Astrocyte (in vitro differentiated cells and primary cell): ENCODE measurements around the gene CAMK1D. TPM values are rescaled to one million over a fixed set of nuclear protein-coding genes. Genes with fewer than 3 reads are reported as not detected.
A peak's percentile ranks its signal among the peaks of the same experiment; 100 is the strongest.

ENCODE experiments used
- DNase-seq: peaks from one replicate; pipeline ENCODE4 v3.0.0-alpha.2; 2010; ENCODE audit warnings: low read depth
- FAIRE-seq: peaks from 2 replicates; lab custom pipeline; 2011; peaks lifted over from hg19 to GRCh38; lab: Jason Lieb, UNC
- H2AFZ ChIP-seq: 2 replicates; pipeline ENCODE4 v1.6.0; 2012; ENCODE audit warnings: low read depth, low read length, inconsistent platforms
- H3K27ac ChIP-seq: 2 replicates; pipeline ENCODE4 v1.5.1; 2011; ENCODE audit warnings: low read depth, low read length, inconsistent platforms
- H3K27me3 ChIP-seq: 2 replicates; pipeline ENCODE4 v1.6.0; 2011; ENCODE audit warnings: low read length, inconsistent platforms; ENCODE audit not compliant: insufficient read depth
- H3K36me3 ChIP-seq: 2 replicates; pipeline ENCODE4 v1.5.1; 2011; ENCODE audit warnings: low read length, inconsistent platforms; ENCODE audit not compliant: insufficient read depth
- H3K4me1 ChIP-seq: 2 replicates; pipeline ENCODE4 v1.5.1; 2011; ENCODE audit warnings: low read length, inconsistent platforms; ENCODE audit not compliant: insufficient read depth
- H3K4me2 ChIP-seq: 2 replicates; pipeline ENCODE4 v1.6.0; 2012; ENCODE audit warnings: low read length, inconsistent platforms
- H3K4me3 ChIP-seq: 2 replicates; pipeline ENCODE4 v1.5.1; 2011; ENCODE audit warnings: low read depth, mild to moderate bottlenecking, low read length, inconsistent platforms; ENCODE audit not compliant: insufficient read depth
- H3K79me2 ChIP-seq: 2 replicates; pipeline ENCODE4 v1.6.0; 2012; ENCODE audit warnings: mild to moderate bottlenecking, low read length, inconsistent platforms; ENCODE audit not compliant: insufficient read depth
- H3K9ac ChIP-seq: 2 replicates; pipeline ENCODE4 v1.6.0; 2012; ENCODE audit warnings: mild to moderate bottlenecking, low read length, inconsistent platforms
- H3K9me3 ChIP-seq: 2 replicates; pipeline ENCODE4 v1.5.1; 2012; ENCODE audit warnings: low read depth, mild to moderate bottlenecking, low read length, inconsistent platforms; ENCODE audit not compliant: insufficient read depth
- H4K20me1 ChIP-seq: 2 replicates; pipeline ENCODE4 v1.6.0; 2012; ENCODE audit warnings: low read length, inconsistent platforms; ENCODE audit not compliant: insufficient read depth
- H3K27ac Mint-ChIP-seq: one replicate; pipeline ENCODE4 v1.8.0; 2021; ENCODE audit warnings: mild to moderate bottlenecking, mixed read lengths; ENCODE audit not compliant: unreplicated experiment
- H3K27me3 Mint-ChIP-seq: one replicate; pipeline ENCODE4 v1.8.0; 2021; ENCODE audit warnings: low read depth, mixed read lengths; ENCODE audit not compliant: unreplicated experiment
- H3K36me3 Mint-ChIP-seq: one replicate; pipeline ENCODE4 v1.8.0; 2021; ENCODE audit warnings: low read depth, mixed read lengths; ENCODE audit not compliant: unreplicated experiment
- H3K4me1 Mint-ChIP-seq: one replicate; pipeline ENCODE4 v1.8.0; 2021; ENCODE audit warnings: low read depth, mixed read lengths; ENCODE audit not compliant: unreplicated experiment
- H3K4me3 Mint-ChIP-seq: one replicate; pipeline ENCODE4 v1.8.0; 2021; ENCODE audit warnings: mild to moderate bottlenecking, moderate library complexity, mixed read lengths; ENCODE audit not compliant: unreplicated experiment
- H3K9me3 Mint-ChIP-seq: one replicate; pipeline ENCODE4 v1.8.0; 2021; ENCODE audit warnings: mild to moderate bottlenecking, mixed read lengths; ENCODE audit not compliant: unreplicated experiment
- EZH2 ChIP-seq: IDR thresholded peaks from 2 replicates; pipeline ENCODE4 v1.6.1; 2012; ENCODE audit warnings: mild to moderate bottlenecking, low read length, inconsistent platforms; ENCODE audit not compliant: insufficient read depth
- total RNA-seq: library from RNA; stranded (reverse); gene quantifications from 2 replicates; pipeline ENCODE4 v1.2.1, GENCODE V29; 2021
- TF ChIP-seq, protein P1 (sequence below): IDR thresholded peaks from 2 replicates; pipeline ENCODE4 v1.5.1; 2011; ENCODE audit warnings: low read depth, mild to moderate bottlenecking, inconsistent platforms, low read length, moderate library complexity; ENCODE audit not compliant: insufficient read depth

The CAMK1D gene
- total RNA-seq, 1 donor from 2014 or later, result 23.6 TPM

DNA sequence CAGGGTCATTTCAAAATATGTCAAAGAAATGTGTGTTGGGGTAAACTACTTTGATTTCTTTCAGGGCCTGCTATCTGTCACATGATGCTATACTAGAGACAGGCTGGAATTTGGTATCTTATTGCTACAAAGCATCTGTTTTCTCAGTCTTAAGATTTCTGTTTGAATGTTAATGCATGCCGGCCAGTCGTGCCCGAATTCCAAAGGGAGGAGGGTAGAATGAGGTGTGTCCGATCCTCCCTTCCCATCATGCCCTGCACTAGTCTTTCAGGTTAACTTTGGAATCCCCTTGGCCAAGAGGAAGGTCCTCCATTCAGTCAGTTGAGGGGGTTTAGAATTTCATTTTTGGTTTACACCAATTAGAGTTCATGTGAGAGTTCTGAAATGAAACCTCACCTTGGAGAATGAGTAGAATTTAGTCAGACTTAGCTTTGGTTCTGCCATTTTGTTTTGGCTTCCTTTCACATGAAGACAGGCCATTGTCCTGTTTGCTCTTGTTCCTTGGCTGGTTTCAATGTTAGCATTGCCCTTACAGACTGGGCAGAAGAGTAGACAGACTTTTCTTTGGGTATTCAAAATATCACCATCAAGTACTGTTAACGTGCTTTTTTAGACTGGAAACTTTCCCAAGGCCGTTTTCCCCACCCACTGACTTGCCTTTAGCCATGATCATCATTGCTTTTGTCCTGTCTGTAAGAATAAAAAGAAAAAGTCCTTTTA lies 95.8 kb downstream of the CAMK1D start:
- H3K27me3 Mint-ChIP-seq, result no peaks in the 10 kb centered on the region
- H3K9me3 Mint-ChIP-seq, result no peaks in the 10 kb centered on the region
- peaks cover 31% of the 10 kb centered on the region for H3K79me2 ChIP-seq
- H4K20me1 ChIP-seq, result peaks cover 9% of the 10 kb centered on the region
- no peaks in the 10 kb centered on the region for H3K27me3 ChIP-seq
- peaks cover 31% of the 10 kb centered on the region for H3K4me1 Mint-ChIP-seq
- no peaks in the 10 kb centered on the region for H3K9me3 ChIP-seq
- no peak overlapping the region for H2AFZ ChIP-seq
- DNase-seq (no peak), FAIRE-seq (no peak)
- H3K27ac ChIP-seq, result no peak overlapping the region
- no peaks in the 10 kb centered on the region for H3K36me3 ChIP-seq
- peaks cover 4% of the 10 kb centered on the region for H3K36me3 Mint-ChIP-seq
- no peak for TF ChIP-seq EZH2
- TF ChIP-seq, protein P1, sequence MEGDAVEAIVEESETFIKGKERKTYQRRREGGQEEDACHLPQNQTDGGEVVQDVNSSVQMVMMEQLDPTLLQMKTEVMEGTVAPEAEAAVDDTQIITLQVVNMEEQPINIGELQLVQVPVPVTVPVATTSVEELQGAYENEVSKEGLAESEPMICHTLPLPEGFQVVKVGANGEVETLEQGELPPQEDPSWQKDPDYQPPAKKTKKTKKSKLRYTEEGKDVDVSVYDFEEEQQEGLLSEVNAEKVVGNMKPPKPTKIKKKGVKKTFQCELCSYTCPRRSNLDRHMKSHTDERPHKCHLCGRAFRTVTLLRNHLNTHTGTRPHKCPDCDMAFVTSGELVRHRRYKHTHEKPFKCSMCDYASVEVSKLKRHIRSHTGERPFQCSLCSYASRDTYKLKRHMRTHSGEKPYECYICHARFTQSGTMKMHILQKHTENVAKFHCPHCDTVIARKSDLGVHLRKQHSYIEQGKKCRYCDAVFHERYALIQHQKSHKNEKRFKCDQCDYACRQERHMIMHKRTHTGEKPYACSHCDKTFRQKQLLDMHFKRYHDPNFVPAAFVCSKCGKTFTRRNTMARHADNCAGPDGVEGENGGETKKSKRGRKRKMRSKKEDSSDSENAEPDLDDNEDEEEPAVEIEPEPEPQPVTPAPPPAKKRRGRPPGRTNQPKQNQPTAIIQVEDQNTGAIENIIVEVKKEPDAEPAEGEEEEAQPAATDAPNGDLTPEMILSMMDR, result no peak
- H3K9ac ChIP-seq, result no peak overlapping the region
- H3K4me3 ChIP-seq, result no peak overlapping the region
- no peak overlapping the region for H3K4me3 Mint-ChIP-seq
- no peak overlapping the region for H3K27ac Mint-ChIP-seq
- no peak overlapping the region for H3K4me2 ChIP-seq
- peaks cover 10% of the 10 kb centered on the region for H3K4me1 ChIP-seq

DNA sequence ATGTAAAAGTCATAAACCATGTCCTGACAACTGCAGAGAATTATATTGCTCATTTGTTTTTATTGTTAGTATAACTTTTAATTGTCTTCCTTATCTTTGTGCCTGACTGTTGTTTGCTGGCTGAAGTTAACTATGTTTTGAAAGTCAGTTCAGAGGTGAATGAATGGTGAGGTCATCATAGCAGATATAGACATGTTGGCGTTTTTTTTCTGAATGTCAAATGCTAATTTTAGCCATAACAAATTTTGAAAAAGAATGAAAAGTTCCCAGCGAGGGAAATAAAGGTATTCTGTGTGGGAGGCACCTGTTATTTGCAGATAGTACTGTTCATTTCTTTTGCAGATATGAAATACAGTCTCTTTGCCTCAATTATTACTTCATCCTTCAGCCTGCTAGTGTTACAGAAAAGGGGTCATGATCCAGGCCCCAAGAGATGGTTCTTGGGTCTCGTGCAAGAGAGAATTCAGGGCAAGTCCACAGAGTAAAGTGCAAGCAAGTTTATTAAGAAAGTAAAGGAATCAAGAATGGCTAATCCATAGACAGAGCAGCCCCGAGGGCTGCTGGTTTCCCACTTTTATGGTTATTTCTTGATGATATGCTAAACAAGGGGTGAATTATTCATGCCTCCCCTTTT lies 96.5 kb downstream of the CAMK1D start:
- Histone ChIP-seq H3K4me2 (no peak overlapping the region), H3K27me3 (no peaks in the 10 kb centered on the region), H3K79me2 (peaks cover 34% of the 10 kb centered on the region), H3K9ac (no peak overlapping the region), H2AFZ (no peak overlapping the region), H3K36me3 (no peaks in the 10 kb centered on the region), H3K4me1 (peaks cover 10% of the 10 kb centered on the region), H3K4me3 (no peak overlapping the region), H3K27ac (no peak overlapping the region), H4K20me1 (peaks cover 6% of the 10 kb centered on the region), H3K9me3 (no peaks in the 10 kb centered on the region)
- H3K27me3 Mint-ChIP-seq, result no peaks in the 10 kb centered on the region
- H3K4me1 Mint-ChIP-seq, result peaks cover 31% of the 10 kb centered on the region
- TF ChIP-seq EZH2, result no peak
- TF ChIP-seq, protein P1, result no peak
- H3K27ac Mint-ChIP-seq, result no peak overlapping the region
- DNase-seq, result no peak
- H3K9me3 Mint-ChIP-seq, result no peaks in the 10 kb centered on the region
- FAIRE-seq, result no peak
- H3K4me3 Mint-ChIP-seq, result no peak overlapping the region
- H3K36me3 Mint-ChIP-seq, result peaks cover 5% of the 10 kb centered on the region

DNA sequence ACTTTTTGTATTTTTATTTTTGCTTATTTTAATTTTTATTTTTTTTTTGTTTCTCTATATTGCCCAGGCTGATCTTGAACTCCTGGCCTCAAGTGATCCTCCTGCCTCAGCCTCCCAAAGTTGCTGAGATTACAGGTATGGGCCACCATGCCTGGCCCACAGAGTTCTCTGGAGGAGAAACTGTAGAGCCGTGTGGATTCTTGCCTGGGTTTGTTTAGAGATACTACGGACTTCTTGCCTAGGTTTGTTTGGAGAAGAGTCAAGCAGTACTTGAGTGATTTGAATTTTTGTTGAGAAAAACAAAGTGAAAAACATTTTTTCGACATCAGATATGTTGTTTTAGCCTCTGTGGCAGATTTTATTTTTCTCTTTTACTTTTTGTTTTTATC lies 99.0 kb downstream of the CAMK1D start:
- no peaks in the 10 kb centered on the region for H4K20me1 ChIP-seq
- Mint-ChIP-seq H3K4me3 (no peak overlapping the region), H3K27ac (peak overlapping the region; percentile 89), H3K9me3 (no peaks in the 10 kb centered on the region), H3K27me3 (no peaks in the 10 kb centered on the region), H3K36me3 (peaks cover 11% of the 10 kb centered on the region), H3K4me1 (peaks cover 31% of the 10 kb centered on the region)
- no peaks in the 10 kb centered on the region for H3K36me3 ChIP-seq
- H3K27me3 ChIP-seq, result no peaks in the 10 kb centered on the region
- peak overlapping the region; percentile 97 for H3K27ac ChIP-seq
- H3K4me2 ChIP-seq, result peak overlapping the region; percentile 56
- TF ChIP-seq EZH2, result no peak
- FAIRE-seq (no peak), DNase-seq (no peak)
- H3K79me2 ChIP-seq, result peaks cover 44% of the 10 kb centered on the region
- H3K4me3 ChIP-seq, result peak overlapping the region; percentile 47
- H2AFZ ChIP-seq, result no peak overlapping the region
- H3K9ac ChIP-seq, result peak overlapping the region; percentile 68
- no peaks in the 10 kb centered on the region for H3K9me3 ChIP-seq
- H3K4me1 ChIP-seq, result peaks cover 10% of the 10 kb centered on the region
